OCI-LY7 (cell line): ENCODE results near the gene AGTRAP.

Experiments used
- EZH2phosphoT487 ChIP-seq: fragments of 200-600 bp; sonication (generic); IDR thresholded peaks from 2 replicates; pipeline ENCODE4 v1.6.1; 2018; ENCODE audit warnings: low read depth, borderline replicate concordance, mild to moderate bottlenecking, mixed run types, antibody characterized with exemption, low read length, moderate library complexity, mixed read lengths
- TF ChIP-seq, protein P1 (sequence below): fragments of 200-600 bp; sonication (generic); conservative IDR thresholded peaks from 2 replicates; pipeline ENCODE4 v1.5.1; 2014; ENCODE audit warnings: mild to moderate bottlenecking, antibody characterized with exemption, low read length, moderate library complexity, mixed read lengths

DNA sequence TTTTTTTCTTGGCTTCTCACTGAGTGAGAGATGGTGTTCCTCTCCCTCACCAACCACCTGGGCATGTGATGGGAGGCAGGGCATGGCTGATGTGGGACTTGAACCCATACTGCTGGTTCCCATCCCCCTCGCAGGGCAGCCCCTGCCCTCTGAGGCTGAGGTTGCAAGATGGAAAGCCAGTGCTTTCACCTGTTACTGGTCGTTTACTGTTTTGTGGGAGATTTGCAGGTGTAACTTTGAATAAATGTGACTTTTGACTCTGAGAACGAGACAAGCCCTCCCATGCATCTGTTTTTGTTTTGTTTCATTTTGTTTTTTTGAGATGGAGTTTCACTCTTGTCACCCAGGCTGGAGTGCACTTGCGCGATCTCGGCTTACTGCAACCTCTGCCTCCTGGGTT is 47.6 kb downstream of the AGTRAP start:
- TF ChIP-seq, protein P1, sequence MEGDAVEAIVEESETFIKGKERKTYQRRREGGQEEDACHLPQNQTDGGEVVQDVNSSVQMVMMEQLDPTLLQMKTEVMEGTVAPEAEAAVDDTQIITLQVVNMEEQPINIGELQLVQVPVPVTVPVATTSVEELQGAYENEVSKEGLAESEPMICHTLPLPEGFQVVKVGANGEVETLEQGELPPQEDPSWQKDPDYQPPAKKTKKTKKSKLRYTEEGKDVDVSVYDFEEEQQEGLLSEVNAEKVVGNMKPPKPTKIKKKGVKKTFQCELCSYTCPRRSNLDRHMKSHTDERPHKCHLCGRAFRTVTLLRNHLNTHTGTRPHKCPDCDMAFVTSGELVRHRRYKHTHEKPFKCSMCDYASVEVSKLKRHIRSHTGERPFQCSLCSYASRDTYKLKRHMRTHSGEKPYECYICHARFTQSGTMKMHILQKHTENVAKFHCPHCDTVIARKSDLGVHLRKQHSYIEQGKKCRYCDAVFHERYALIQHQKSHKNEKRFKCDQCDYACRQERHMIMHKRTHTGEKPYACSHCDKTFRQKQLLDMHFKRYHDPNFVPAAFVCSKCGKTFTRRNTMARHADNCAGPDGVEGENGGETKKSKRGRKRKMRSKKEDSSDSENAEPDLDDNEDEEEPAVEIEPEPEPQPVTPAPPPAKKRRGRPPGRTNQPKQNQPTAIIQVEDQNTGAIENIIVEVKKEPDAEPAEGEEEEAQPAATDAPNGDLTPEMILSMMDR: no peak
- TF ChIP-seq EZH2phosphoT487: no peak
